ENCODE measurements around the gene SLIT3.

Gene SLIT3

GRCh38 chr5:169175733-169176132 lies 125.2 kb downstream of the SLIT3 start:
- Histone ChIP-seq H3F3A (ENCODE audit: insufficient read depth) (no peaks in the 10 kb centered on the region), H3K27me3 (ENCODE audit: low read length) (no peaks in the 10 kb centered on the region), H3K36me3 (ENCODE audit: low read length) (no peaks in the 10 kb centered on the region), H3K79me2 (ENCODE audit: insufficient read depth, low read length) (no peaks in the 10 kb centered on the region), H2AFZ (ENCODE audit: low read depth, low read length, severe bottlenecking) (no peak overlapping the region), H3K9me3 (ENCODE audit: insufficient read depth, low read length) (no peaks in the 10 kb centered on the region), H3K27ac (ENCODE audit: low read depth, low read length) (no peak overlapping the region), H3K9ac (ENCODE audit: low read length) (no peak overlapping the region), H3K4me2 (ENCODE audit: low read depth, low read length, poor library complexity, severe bottlenecking) (no peak overlapping the region), H3K9me2 (replicated peaks; ENCODE audit: insufficient read depth, low read length) (no peaks in the 10 kb centered on the region), H4K20me1 (ENCODE audit: low read depth, low read length) (no peaks in the 10 kb centered on the region), H3K4me3 (ENCODE audit: insufficient read depth, low read length, poor library complexity, severe bottlenecking) (no peak overlapping the region)
- TF ChIP-seq EZH2phosphoT487 (conservative IDR thresholded peaks at IDR 0.05; ENCODE audit: low read length) (no peak), CTCF (IDR thresholded peaks at IDR 0.05; ENCODE audit: insufficient read depth, low read length, poor library complexity, severe bottlenecking) (no peak)

- Histone ChIP-seq H3K9me3 (ENCODE audit: insufficient read depth, low read length) (no peaks in the 10 kb centered on the region), H3K4me2 (ENCODE audit: low read depth, low read length, poor library complexity, severe bottlenecking) (no peak overlapping the region), H3K9me2 (replicated peaks; ENCODE audit: insufficient read depth, low read length) (no peaks in the 10 kb centered on the region), H3F3A (ENCODE audit: insufficient read depth) (no peaks in the 10 kb centered on the region), H3K79me2 (ENCODE audit: insufficient read depth, low read length) (no peaks in the 10 kb centered on the region), H3K4me3 (ENCODE audit: insufficient read depth, low read length, poor library complexity, severe bottlenecking) (no peak overlapping the region), H3K27ac (ENCODE audit: low read depth, low read length) (no peak overlapping the region), H3K27me3 (ENCODE audit: low read length) (no peaks in the 10 kb centered on the region), H4K20me1 (ENCODE audit: low read depth, low read length) (no peaks in the 10 kb centered on the region), H3K9ac (ENCODE audit: low read length) (no peak overlapping the region), H3K36me3 (ENCODE audit: low read length) (no peaks in the 10 kb centered on the region), H2AFZ (ENCODE audit: low read depth, low read length, severe bottlenecking) (no peak overlapping the region)
- TF ChIP-seq EZH2phosphoT487 (conservative IDR thresholded peaks at IDR 0.05; ENCODE audit: low read length) = no peak
- TF ChIP-seq CTCF (IDR thresholded peaks at IDR 0.05; ENCODE audit: insufficient read depth, low read length, poor library complexity, severe bottlenecking) = no peak
Observed at GRCh38 chr5:169174923-169175322, 126.0 kb downstream of the SLIT3 start.

- Histone ChIP-seq H3K9ac (ENCODE audit: low read length) (no peak overlapping the region), H3K27ac (ENCODE audit: low read depth, low read length) (no peak overlapping the region), H4K20me1 (ENCODE audit: low read depth, low read length) (no peaks in the 10 kb centered on the region), H3K4me3 (ENCODE audit: insufficient read depth, low read length, poor library complexity, severe bottlenecking) (no peak overlapping the region), H3K4me2 (ENCODE audit: low read depth, low read length, poor library complexity, severe bottlenecking) (no peak overlapping the region), H3K36me3 (ENCODE audit: low read length) (no peaks in the 10 kb centered on the region), H3K27me3 (ENCODE audit: low read length) (no peaks in the 10 kb centered on the region), H3F3A (ENCODE audit: insufficient read depth) (no peaks in the 10 kb centered on the region), H3K9me3 (ENCODE audit: insufficient read depth, low read length) (no peaks in the 10 kb centered on the region), H3K79me2 (ENCODE audit: insufficient read depth, low read length) (no peaks in the 10 kb centered on the region), H3K9me2 (replicated peaks; ENCODE audit: insufficient read depth, low read length) (no peaks in the 10 kb centered on the region), H2AFZ (ENCODE audit: low read depth, low read length, severe bottlenecking) (no peak overlapping the region)
- TF ChIP-seq CTCF (IDR thresholded peaks at IDR 0.05; ENCODE audit: insufficient read depth, low read length, poor library complexity, severe bottlenecking) (no peak), EZH2phosphoT487 (conservative IDR thresholded peaks at IDR 0.05; ENCODE audit: low read length) (no peak)
Observed at GRCh38 chr5:169173372-169173771, 127.6 kb downstream of the SLIT3 start.

All from SU-DHL-6 (cell line).